ENCODE results near the gene EP400. TPM values are rescaled to one million over a fixed set of nuclear protein-coding genes. Genes with fewer than 3 reads are reported as not detected.

EP400 gene
- total and polyA plus RNA-seq, 2 of the 8 experiments (the other 6 are each of a cell fraction or from before 2014, with no cell fraction given): 13.1 to 69.7 TPM

DNA sequence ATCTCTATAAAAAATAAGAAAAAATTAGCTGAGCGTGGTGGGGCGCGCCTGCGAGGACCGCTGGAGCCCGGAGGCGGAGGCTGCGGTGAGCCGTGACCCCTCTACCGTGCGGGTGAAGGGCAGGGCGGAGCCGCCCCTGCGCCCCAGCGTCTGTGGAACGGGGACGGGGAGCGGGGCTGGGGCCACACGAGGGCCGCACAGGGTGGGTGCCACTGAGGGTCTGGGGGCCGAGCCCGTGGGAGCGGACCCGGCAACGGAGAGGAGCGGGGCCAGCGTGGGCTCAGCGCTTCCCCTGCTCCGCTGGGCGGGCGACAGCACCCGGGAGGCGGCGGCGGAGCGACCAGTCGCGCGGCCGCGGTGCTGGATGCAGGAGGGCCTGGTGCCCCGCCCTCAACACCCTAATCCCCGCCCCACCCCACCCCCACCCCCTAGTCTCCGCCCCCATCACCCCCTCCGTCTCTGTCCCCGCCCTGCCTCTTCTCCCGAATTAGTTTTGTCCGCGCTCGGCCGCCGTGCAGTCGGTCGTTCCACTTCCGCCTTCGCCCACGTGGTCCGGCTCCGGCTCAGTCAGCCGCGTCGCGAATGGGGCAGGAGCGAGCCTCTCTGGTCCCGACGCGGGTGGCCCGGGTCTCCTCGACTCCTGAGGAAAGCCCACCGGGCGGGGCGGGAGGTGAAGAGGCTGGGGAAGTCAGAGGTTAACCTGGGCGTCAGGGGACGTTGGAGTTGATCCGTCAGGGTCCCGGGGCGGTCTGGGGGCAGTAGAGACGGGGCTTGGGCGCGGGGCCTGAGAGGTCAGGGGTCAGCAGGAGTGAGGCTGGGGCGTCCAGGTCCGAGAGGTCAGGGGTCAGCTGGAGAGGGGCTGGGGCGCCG is 20.8 kb upstream of the EP400 start, which contains the start of gene PUS1 (continued):
- TF ChIP-seq, protein P1, sequence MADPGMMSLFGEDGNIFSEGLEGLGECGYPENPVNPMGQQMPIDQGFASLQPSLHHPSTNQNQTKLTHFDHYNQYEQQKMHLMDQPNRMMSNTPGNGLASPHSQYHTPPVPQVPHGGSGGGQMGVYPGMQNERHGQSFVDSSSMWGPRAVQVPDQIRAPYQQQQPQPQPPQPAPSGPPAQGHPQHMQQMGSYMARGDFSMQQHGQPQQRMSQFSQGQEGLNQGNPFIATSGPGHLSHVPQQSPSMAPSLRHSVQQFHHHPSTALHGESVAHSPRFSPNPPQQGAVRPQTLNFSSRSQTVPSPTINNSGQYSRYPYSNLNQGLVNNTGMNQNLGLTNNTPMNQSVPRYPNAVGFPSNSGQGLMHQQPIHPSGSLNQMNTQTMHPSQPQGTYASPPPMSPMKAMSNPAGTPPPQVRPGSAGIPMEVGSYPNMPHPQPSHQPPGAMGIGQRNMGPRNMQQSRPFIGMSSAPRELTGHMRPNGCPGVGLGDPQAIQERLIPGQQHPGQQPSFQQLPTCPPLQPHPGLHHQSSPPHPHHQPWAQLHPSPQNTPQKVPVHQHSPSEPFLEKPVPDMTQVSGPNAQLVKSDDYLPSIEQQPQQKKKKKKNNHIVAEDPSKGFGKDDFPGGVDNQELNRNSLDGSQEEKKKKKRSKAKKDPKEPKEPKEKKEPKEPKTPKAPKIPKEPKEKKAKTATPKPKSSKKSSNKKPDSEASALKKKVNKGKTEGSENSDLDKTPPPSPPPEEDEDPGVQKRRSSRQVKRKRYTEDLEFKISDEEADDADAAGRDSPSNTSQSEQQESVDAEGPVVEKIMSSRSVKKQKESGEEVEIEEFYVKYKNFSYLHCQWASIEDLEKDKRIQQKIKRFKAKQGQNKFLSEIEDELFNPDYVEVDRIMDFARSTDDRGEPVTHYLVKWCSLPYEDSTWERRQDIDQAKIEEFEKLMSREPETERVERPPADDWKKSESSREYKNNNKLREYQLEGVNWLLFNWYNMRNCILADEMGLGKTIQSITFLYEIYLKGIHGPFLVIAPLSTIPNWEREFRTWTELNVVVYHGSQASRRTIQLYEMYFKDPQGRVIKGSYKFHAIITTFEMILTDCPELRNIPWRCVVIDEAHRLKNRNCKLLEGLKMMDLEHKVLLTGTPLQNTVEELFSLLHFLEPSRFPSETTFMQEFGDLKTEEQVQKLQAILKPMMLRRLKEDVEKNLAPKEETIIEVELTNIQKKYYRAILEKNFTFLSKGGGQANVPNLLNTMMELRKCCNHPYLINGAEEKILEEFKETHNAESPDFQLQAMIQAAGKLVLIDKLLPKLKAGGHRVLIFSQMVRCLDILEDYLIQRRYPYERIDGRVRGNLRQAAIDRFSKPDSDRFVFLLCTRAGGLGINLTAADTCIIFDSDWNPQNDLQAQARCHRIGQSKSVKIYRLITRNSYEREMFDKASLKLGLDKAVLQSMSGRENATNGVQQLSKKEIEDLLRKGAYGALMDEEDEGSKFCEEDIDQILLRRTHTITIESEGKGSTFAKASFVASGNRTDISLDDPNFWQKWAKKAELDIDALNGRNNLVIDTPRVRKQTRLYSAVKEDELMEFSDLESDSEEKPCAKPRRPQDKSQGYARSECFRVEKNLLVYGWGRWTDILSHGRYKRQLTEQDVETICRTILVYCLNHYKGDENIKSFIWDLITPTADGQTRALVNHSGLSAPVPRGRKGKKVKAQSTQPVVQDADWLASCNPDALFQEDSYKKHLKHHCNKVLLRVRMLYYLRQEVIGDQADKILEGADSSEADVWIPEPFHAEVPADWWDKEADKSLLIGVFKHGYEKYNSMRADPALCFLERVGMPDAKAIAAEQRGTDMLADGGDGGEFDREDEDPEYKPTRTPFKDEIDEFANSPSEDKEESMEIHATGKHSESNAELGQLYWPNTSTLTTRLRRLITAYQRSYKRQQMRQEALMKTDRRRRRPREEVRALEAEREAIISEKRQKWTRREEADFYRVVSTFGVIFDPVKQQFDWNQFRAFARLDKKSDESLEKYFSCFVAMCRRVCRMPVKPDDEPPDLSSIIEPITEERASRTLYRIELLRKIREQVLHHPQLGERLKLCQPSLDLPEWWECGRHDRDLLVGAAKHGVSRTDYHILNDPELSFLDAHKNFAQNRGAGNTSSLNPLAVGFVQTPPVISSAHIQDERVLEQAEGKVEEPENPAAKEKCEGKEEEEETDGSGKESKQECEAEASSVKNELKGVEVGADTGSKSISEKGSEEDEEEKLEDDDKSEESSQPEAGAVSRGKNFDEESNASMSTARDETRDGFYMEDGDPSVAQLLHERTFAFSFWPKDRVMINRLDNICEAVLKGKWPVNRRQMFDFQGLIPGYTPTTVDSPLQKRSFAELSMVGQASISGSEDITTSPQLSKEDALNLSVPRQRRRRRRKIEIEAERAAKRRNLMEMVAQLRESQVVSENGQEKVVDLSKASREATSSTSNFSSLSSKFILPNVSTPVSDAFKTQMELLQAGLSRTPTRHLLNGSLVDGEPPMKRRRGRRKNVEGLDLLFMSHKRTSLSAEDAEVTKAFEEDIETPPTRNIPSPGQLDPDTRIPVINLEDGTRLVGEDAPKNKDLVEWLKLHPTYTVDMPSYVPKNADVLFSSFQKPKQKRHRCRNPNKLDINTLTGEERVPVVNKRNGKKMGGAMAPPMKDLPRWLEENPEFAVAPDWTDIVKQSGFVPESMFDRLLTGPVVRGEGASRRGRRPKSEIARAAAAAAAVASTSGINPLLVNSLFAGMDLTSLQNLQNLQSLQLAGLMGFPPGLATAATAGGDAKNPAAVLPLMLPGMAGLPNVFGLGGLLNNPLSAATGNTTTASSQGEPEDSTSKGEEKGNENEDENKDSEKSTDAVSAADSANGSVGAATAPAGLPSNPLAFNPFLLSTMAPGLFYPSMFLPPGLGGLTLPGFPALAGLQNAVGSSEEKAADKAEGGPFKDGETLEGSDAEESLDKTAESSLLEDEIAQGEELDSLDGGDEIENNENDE (IDR thresholded peaks at IDR 0.05; ENCODE audit: insufficient replicate concordance, low read length): no peak
- TF ChIP-seq KDM4A (IDR thresholded peaks at IDR 0.05; ENCODE audit: low read depth, low read length, severe bottlenecking) (peak; percentile 65), CEBPB (IDR thresholded peaks at IDR 0.05; ENCODE audit: low read depth, low read length) (no peak), HDAC6 (IDR thresholded peaks at IDR 0.05; ENCODE audit: low read depth, low read length) (no peak), RAD21 (IDR thresholded peaks at IDR 0.05 in 1 of 2, conservative IDR thresholded peaks at IDR 0.05 in 1 of 2; ENCODE audit: low read depth in 2 of 2, low read length in 2 of 2) (no peak), TEAD4 (IDR thresholded peaks at IDR 0.05; ENCODE audit: low read depth, low read length) (no peak), PHF8 (conservative IDR thresholded peaks at IDR 0.05; ENCODE audit: low read depth, low read length) (peak; percentile 71), YY1 (IDR thresholded peaks at IDR 0.05; ENCODE audit: low read depth, low read length) (no peak)
- TF ChIP-seq, protein P2, sequence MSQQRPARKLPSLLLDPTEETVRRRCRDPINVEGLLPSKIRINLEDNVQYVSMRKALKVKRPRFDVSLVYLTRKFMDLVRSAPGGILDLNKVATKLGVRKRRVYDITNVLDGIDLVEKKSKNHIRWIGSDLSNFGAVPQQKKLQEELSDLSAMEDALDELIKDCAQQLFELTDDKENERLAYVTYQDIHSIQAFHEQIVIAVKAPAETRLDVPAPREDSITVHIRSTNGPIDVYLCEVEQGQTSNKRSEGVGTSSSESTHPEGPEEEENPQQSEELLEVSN (IDR thresholded peaks at IDR 0.05): peak; percentile 75

Measured in H1 (cell line).